ENCODE results near the gene ABCE1.

DNA sequence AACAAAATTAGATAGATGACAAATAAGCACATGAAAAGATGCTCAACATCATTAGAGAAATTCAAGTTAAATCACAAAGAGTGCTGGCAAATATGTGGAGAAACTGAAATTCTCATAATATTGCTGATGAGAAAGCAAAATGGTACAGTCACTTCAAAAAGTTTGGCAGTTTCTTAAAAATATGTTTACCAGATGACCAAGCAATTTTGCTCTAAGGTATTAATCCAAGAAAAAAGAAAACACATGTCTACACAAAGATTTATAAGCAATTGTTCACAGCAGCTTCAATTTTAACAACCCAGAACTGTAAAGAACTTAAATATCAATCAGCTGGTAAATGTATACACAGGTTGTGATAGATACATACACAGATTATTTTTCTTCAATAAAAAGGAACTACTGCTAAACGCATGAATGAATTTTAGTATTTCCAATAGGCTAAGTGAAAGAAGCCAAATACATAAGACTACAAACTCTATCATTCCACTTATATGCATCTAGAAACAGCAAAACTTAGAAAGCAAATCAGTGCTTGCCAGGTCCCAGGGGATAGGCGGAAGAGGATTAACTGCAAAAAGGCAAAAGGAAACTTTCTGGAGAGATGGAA is 70.6 kb downstream of the ABCE1 start:
- TF ChIP-seq CTCF (conservative IDR thresholded peaks at IDR 0.05; ENCODE audit: low read length) (no peak), EZH2phosphoT487 (IDR thresholded peaks at IDR 0.05; ENCODE audit: borderline replicate concordance, low read depth, low read length) (no peak)

Data from OCI-LY7 (cell line).